HL-60 (cell line): ENCODE measurements around the gene PRDM16.

Source experiments
- DNase-seq, 2 experiments: peaks; one replicate each; pipeline ENCODE4 v3.0.0-alpha.2; 2010 to 2020; ENCODE audit warnings: low read depth in 1 of 2, low spot score in 1 of 2
- H3K27ac ChIP-seq: fragments of 250-450 bp; sonication (Bioruptor Pico); replicated peaks from 2 replicates; pipeline ENCODE4 v1.5.1; 2020; ENCODE audit warnings: mild to moderate bottlenecking, moderate library complexity
- H3K27me3 ChIP-seq: fragments of 250-450 bp; sonication (Bioruptor Pico); 2 replicates; pipeline ENCODE4 v1.5.1; 2021; ENCODE audit warnings: mild to moderate bottlenecking, moderate library complexity; ENCODE audit not compliant: insufficient read depth, poor library complexity, severe bottlenecking
- H3K4me3 ChIP-seq: replicated peaks from 2 replicates; pipeline ENCODE4 v1.5.1; 2011; ENCODE audit warnings: mild to moderate bottlenecking, control low read depth, low read length; ENCODE audit not compliant: insufficient read depth
- CTCF ChIP-seq: IDR thresholded peaks from one replicate; pipeline ENCODE4 v1.5.1; 2011; ENCODE audit warnings: low read length, control low read depth, inconsistent platforms; ENCODE audit not compliant: insufficient read depth
- GABPA ChIP-seq: IDR thresholded peaks from 2 replicates; pipeline ENCODE4 v1.6.1; 2012; ENCODE audit warnings: low read depth
- POLR2AphosphoS5 ChIP-seq: IDR thresholded peaks from 2 replicates; pipeline ENCODE4 v1.6.1; 2012; ENCODE audit warnings: low read depth
- REST ChIP-seq: IDR thresholded peaks from 2 replicates; pipeline ENCODE4 v1.6.1; 2012; ENCODE audit warnings: low read depth; ENCODE audit not compliant: insufficient replicate concordance
- SPI1 ChIP-seq: IDR thresholded peaks from 2 replicates; pipeline ENCODE4 v1.6.1; 2012; ENCODE audit warnings: low read depth, mild to moderate bottlenecking, borderline replicate concordance

The PRDM16 gene

GRCh38 chr1:3240524-3241235, 171.7 kb downstream of the PRDM16 start:
- H3K27me3 ChIP-seq: no peaks in the 10 kb centered on the region
- H3K27ac ChIP-seq: no peak overlapping the region
- DNase-seq: no peak
- TF ChIP-seq POLR2AphosphoS5: no peak
- no peak for TF ChIP-seq SPI1
- no peak for TF ChIP-seq CTCF
- TF ChIP-seq GABPA: no peak
- no peak for TF ChIP-seq REST
- H3K4me3 ChIP-seq: no peak overlapping the region

GRCh38 chr1:3241236-3241550, 172.2 kb downstream of the PRDM16 start:
- Histone ChIP-seq H3K27me3 (no peaks in the 10 kb centered on the region), H3K27ac (no peak overlapping the region), H3K4me3 (no peak overlapping the region)
- no peak for TF ChIP-seq SPI1
- TF ChIP-seq REST: no peak
- no peak for TF ChIP-seq GABPA
- TF ChIP-seq POLR2AphosphoS5: no peak
- TF ChIP-seq CTCF: no peak
- DNase-seq: no peak

GRCh38 chr1:3241673-3242407, 172.8 kb downstream of the PRDM16 start:
- Histone ChIP-seq H3K27me3 (no peaks in the 10 kb centered on the region), H3K4me3 (no peak overlapping the region), H3K27ac (no peak overlapping the region)
- TF ChIP-seq SPI1: no peak
- no peak for TF ChIP-seq CTCF
- TF ChIP-seq REST: no peak
- TF ChIP-seq POLR2AphosphoS5: no peak
- no peak for TF ChIP-seq GABPA
- no peak for DNase-seq
